Parathyroid adenoma (tissue), 2 donors: Measurements from ENCODE around the gene DPM2.

Experiments used
- H2AFZ ChIP-seq: fragments of 300-600 bp; sonication (generic); one replicate; pipeline ENCODE4 v1.7.0; 2017; ENCODE audit warnings: antibody characterized with exemption, mild to moderate bottlenecking
- H3K27ac ChIP-seq: fragments of 300-600 bp; sonication (generic); one replicate; pipeline ENCODE4 v1.7.0; 2017
- H3K27me3 ChIP-seq: fragments of 300-600 bp; sonication (generic); one replicate; pipeline ENCODE4 v1.7.0; 2017; ENCODE audit warnings: low read length; ENCODE audit not compliant: control insufficient read depth, insufficient read depth
- H3K36me3 ChIP-seq: fragments of 300-600 bp; sonication (generic); one replicate; pipeline ENCODE4 v1.7.0; 2017; ENCODE audit warnings: low read length; ENCODE audit not compliant: control insufficient read depth, insufficient read depth
- H3K4me1 ChIP-seq: fragments of 300-600 bp; sonication (generic); one replicate; pipeline ENCODE4 v1.7.0; 2017; ENCODE audit warnings: control low read depth
- H3K4me2 ChIP-seq: fragments of 300-600 bp; sonication (generic); one replicate; pipeline ENCODE4 v1.7.0; 2017; ENCODE audit warnings: low read length
- H3K4me3 ChIP-seq: fragments of 300-600 bp; sonication (generic); one replicate; pipeline ENCODE4 v1.7.0; 2017; ENCODE audit warnings: low read depth, low read length
- H3K79me2 ChIP-seq: fragments of 300-600 bp; sonication (generic); one replicate; pipeline ENCODE4 v1.7.0; 2017; ENCODE audit warnings: control low read depth
- H3K9ac ChIP-seq: fragments of 300-600 bp; sonication (generic); one replicate; pipeline ENCODE4 v1.7.0; 2017; ENCODE audit warnings: mild to moderate bottlenecking
- H3K9me3 ChIP-seq: fragments of 300-600 bp; sonication (generic); one replicate; pipeline ENCODE4 v1.7.0; 2017; ENCODE audit warnings: low read length; ENCODE audit not compliant: control insufficient read depth
- TF ChIP-seq, protein P1 (sequence below): fragments of 300-600 bp; sonication (generic); IDR thresholded peaks from one replicate; pipeline ENCODE4 v1.7.0; 2017; ENCODE audit warnings: antibody characterized with exemption, mild to moderate bottlenecking
- donor health status: primary hyperparathyroidism.

Gene DPM2

GRCh38 chr9:127950513-127951289 lies 13.0 kb upstream of the DPM2 start:
- no peak overlapping the region for H3K4me2 ChIP-seq
- H3K4me3 ChIP-seq, result no peak overlapping the region
- peaks cover 6% of the 10 kb centered on the region for H3K4me1 ChIP-seq
- no peaks in the 10 kb centered on the region for H3K27me3 ChIP-seq
- H3K9me3 ChIP-seq, result no peaks in the 10 kb centered on the region
- TF ChIP-seq, protein P1, sequence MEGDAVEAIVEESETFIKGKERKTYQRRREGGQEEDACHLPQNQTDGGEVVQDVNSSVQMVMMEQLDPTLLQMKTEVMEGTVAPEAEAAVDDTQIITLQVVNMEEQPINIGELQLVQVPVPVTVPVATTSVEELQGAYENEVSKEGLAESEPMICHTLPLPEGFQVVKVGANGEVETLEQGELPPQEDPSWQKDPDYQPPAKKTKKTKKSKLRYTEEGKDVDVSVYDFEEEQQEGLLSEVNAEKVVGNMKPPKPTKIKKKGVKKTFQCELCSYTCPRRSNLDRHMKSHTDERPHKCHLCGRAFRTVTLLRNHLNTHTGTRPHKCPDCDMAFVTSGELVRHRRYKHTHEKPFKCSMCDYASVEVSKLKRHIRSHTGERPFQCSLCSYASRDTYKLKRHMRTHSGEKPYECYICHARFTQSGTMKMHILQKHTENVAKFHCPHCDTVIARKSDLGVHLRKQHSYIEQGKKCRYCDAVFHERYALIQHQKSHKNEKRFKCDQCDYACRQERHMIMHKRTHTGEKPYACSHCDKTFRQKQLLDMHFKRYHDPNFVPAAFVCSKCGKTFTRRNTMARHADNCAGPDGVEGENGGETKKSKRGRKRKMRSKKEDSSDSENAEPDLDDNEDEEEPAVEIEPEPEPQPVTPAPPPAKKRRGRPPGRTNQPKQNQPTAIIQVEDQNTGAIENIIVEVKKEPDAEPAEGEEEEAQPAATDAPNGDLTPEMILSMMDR, result no peak
- no peak overlapping the region for H3K27ac ChIP-seq
- H3K79me2 ChIP-seq, result peaks cover 31% of the 10 kb centered on the region
- no peaks in the 10 kb centered on the region for H3K36me3 ChIP-seq
- no peak overlapping the region for H2AFZ ChIP-seq
- no peak overlapping the region for H3K9ac ChIP-seq

- Histone ChIP-seq H2AFZ (no peak overlapping the region), H3K4me1 (peaks cover 3% of the 10 kb centered on the region), H3K79me2 (peaks cover 27% of the 10 kb centered on the region), H3K27me3 (no peaks in the 10 kb centered on the region), H3K9ac (no peak overlapping the region), H3K36me3 (no peaks in the 10 kb centered on the region), H3K4me2 (no peak overlapping the region), H3K27ac (no peak overlapping the region), H3K4me3 (no peak overlapping the region), H3K9me3 (no peaks in the 10 kb centered on the region)
- TF ChIP-seq, protein P1, result no peak
These were observed 12.3 kb upstream of the DPM2 start for GRCh38 chr9:127949827-127950512.

DNA sequence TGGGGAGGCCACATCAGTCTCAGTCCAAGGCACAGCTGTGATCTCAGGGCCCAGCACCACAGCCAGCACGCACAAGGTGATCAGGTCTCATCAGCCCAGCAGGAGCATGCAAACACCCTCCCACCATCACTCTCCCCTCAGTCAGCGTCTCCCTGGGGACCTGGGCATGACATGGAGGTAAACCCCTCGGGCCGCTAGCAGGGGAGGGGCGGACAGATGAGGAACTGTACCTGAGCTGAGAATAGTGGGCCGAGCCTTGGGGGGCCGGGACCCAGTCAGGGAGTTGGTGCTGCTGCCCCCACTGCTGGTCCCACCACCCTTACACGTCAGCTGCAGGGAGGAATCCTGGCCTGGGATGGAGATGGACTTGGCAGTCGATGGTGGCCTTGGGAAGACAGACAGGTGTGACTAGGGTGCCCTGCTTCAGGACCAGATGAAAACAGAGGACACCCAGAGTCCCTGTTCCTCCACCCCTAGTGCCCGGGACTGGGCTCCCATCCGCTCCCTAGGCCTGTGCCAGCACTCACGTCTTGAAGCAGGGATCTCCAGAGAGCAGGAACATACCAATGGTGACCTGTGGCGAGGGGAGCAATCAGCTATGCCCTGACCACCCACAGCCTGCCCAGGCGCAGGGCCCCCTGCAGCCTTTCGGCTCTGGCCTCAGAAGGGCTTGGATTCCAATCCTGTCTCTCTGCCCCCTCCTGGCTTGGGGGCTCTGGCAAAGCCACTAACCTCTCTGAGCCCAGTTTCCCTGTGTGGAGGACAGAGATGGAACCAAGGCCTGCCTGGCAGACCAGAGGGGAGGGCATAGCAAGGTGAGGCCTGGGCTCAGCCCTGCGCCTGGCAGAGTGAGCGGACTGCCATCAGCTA lies 10.4 kb upstream of the DPM2 start:
- Histone ChIP-seq H3K4me2 (no peak overlapping the region), H3K4me1 (no peaks in the 10 kb centered on the region), H3K4me3 (no peak overlapping the region), H3K79me2 (peaks cover 12% of the 10 kb centered on the region), H3K27me3 (no peaks in the 10 kb centered on the region), H3K9ac (no peak overlapping the region), H2AFZ (no peak overlapping the region), H3K9me3 (no peaks in the 10 kb centered on the region), H3K27ac (no peak overlapping the region), H3K36me3 (no peaks in the 10 kb centered on the region)
- TF ChIP-seq, protein P1, result no peak

GRCh38 chr9:127946728-127947127 lies 9.1 kb upstream of the DPM2 start:
- Histone ChIP-seq H3K36me3 (no peaks in the 10 kb centered on the region), H3K27me3 (no peaks in the 10 kb centered on the region), H2AFZ (no peak overlapping the region), H3K9me3 (no peaks in the 10 kb centered on the region), H3K79me2 (peaks cover 9% of the 10 kb centered on the region), H3K27ac (no peak overlapping the region), H3K4me1 (no peaks in the 10 kb centered on the region), H3K4me3 (no peak overlapping the region), H3K9ac (no peak overlapping the region), H3K4me2 (no peak overlapping the region)
- TF ChIP-seq, protein P1, result no peak
